NCI-H748 (cell line): ENCODE results near the gene RAB7B.
"Not testable (repeated sequence)": the region's sequence is repeated elsewhere in the genome, so short reads cannot be mapped to it uniquely, and the experiment has no call there.

Experiments
- DNase-seq: peaks from one replicate; lab custom pipeline; 2025; ENCODE audit not compliant: unreplicated experiment; lab: John Stamatoyannopoulos, UW

Gene RAB7B

GRCh38 chr1:205998457-205999241 lies 4.5 kb downstream of the RAB7B start:
- peak; percentile 72 for DNase-seq

- not testable (repeated sequence) for DNase-seq
Observed at GRCh38 chr1:205996641-205997040, 6.6 kb downstream of the RAB7B start.

- DNase-seq: no peak
Observed at GRCh38 chr1:205994346-205994745, 8.8 kb downstream of the RAB7B start.

GRCh38 chr1:205993068-205993467 lies 10.1 kb downstream of the RAB7B start:
- DNase-seq: no peak

GRCh38 chr1:205992218-205992882 lies 10.8 kb downstream of the RAB7B start:
- no peak for DNase-seq

GRCh38 chr1:205991237-205991636 lies 12.0 kb downstream of the RAB7B start:
- DNase-seq: no peak

- DNase-seq: no peak
Observed at GRCh38 chr1:205990226-205990625, 13.0 kb downstream of the RAB7B start.

GRCh38 chr1:205989786-205990185 lies 13.4 kb downstream of the RAB7B start:
- DNase-seq: no peak

GRCh38 chr1:205988585-205988995 lies 14.6 kb downstream of the RAB7B start:
- no peak for DNase-seq

- no peak for DNase-seq
Observed at GRCh38 chr1:205986861-205987260, 16.3 kb downstream of the RAB7B start.

- DNase-seq: no peak
Observed at GRCh38 chr1:205986292-205986691, 16.9 kb downstream of the RAB7B start.

GRCh38 chr1:205985330-205986005 lies 17.7 kb downstream of the RAB7B start:
- no peak for DNase-seq

- peak; percentile 16 for DNase-seq
Observed at GRCh38 chr1:205983925-205984725, 19.1 kb downstream of the RAB7B start.

- DNase-seq: no peak
Observed at GRCh38 chr1:205981257-205981656, 21.9 kb downstream of the RAB7B start.

GRCh38 chr1:205980237-205980870 lies 22.8 kb downstream of the RAB7B start:
- no peak for DNase-seq

- no peak for DNase-seq
Observed at GRCh38 chr1:205979301-205979700, 23.9 kb downstream of the RAB7B start.

- DNase-seq: no peak
Observed at GRCh38 chr1:205978676-205979075, 24.5 kb downstream of the RAB7B start.

- DNase-seq: peak; percentile 69
Observed at GRCh38 chr1:205977402-205978014, 25.7 kb downstream of the RAB7B start.

- DNase-seq: peak; percentile 5
Observed at GRCh38 chr1:205976708-205977401, 26.3 kb downstream of the RAB7B start.

GRCh38 chr1:205976036-205976435 lies 27.2 kb downstream of the RAB7B start:
- DNase-seq: no peak
